GM20000 (cell line): ENCODE data around the gene PARD3.

Source experiments
- DNase-seq: peaks from one replicate; pipeline ENCODE4 v3.0.0; 2012; ENCODE audit warnings: low spot score
- CTCF ChIP-seq: IDR thresholded peaks from 2 replicates; pipeline ENCODE4 v1.5.1; 2012; ENCODE audit warnings: mild to moderate bottlenecking, control low read depth; ENCODE audit errors: extremely low read depth, missing control alignments

PARD3 gene

GRCh38 chr10:34252111-34252510 is 563.0 kb downstream of the PARD3 start:
- DNase-seq, result no peak

GRCh38 chr10:34251177-34251576 is 563.9 kb downstream of the PARD3 start:
- DNase-seq, result no peak
- no peak for TF ChIP-seq CTCF

More at GRCh38 chr10:34252111-34252510, 563.0 kb downstream of the PARD3 start:
- no peak for TF ChIP-seq CTCF

- TF ChIP-seq CTCF, result no peak
- DNase-seq, result no peak
These were observed 564.4 kb downstream of the PARD3 start for GRCh38 chr10:34250722-34251121.

GRCh38 chr10:34249634-34250033 is 565.5 kb downstream of the PARD3 start:
- DNase-seq, result peak; percentile 10
- no peak for TF ChIP-seq CTCF

GRCh38 chr10:34247560-34247959 is 567.5 kb downstream of the PARD3 start:
- no peak for TF ChIP-seq CTCF

GRCh38 chr10:34244756-34245484 is 570.2 kb downstream of the PARD3 start:
- TF ChIP-seq CTCF, result no peak
- DNase-seq, result no peak

More at GRCh38 chr10:34247560-34247959, 567.5 kb downstream of the PARD3 start:
- no peak for DNase-seq

GRCh38 chr10:34241226-34242000 is 573.7 kb downstream of the PARD3 start:
- no peak for TF ChIP-seq CTCF
- DNase-seq, result no peak
